ENCODE data around the gene MVP.

- TF ChIP-seq POLR2A (IDR thresholded peaks at IDR 0.05) (no peak), CTCF (IDR thresholded peaks at IDR 0.05) (no peak)
Measured at GRCh38 chr16:29840240-29840639, 20.0 kb downstream of the MVP start.
